ENCODE results near the gene POTEH. TPM values are rescaled to one million over a fixed set of nuclear protein-coding genes. Genes with fewer than 3 reads are reported as not detected.
"Not testable (repeated sequence)": the region's sequence is repeated elsewhere in the genome, so short reads cannot be mapped to it uniquely, and the experiment has no call there.

Gene POTEH
- total RNA-seq, 1 donor from 2014 or later = not detected

DNA sequence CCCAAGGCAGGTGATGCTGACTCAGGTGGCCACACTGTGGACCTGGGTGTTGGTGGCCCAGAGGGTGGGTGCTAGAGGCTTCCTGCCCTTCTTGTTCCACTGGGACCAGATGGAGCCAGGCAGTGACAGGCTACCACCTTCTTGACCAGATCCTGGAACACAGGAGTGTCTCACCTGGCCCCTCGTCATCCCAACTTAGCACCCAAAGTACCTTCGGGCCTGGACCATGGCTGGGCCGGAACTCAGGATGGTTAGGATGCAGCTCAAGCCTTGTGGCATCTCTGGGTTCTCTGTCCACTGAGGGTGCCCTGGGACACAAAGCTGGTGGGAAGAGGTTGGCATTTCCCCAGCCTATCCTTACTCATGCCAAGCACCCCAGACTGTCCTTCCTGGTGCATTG lies 2.7 kb upstream of the POTEH start:
- POLR2A ChIA-PET; H3K36me3 Mint-ChIP-seq (ENCODE audit: low read depth): not testable (repeated sequence)

DNA sequence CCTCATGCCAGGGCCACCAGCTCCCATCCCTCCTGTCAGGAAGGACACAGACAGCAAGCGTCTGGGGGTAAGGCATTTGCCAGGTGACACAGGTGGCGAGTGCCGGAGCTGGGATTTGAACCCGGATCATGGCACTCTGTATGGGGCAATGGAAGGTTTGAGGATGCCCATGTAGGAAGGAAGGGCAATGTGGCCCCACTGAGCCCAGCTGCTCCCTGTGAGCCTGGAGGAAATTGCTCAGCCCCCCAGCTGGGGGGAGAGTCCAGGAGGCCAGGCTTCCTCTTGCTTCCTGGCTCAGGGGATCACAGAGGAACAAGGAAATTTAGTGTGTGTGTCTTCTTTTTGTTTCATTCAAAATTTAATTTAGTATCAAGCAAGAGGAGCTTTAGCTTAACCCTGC lies 2.1 kb upstream of the POTEH start:
- ATAC-seq (ENCODE audit: low read depth); H3K36me3 Mint-ChIP-seq (ENCODE audit: low read depth); DNase-seq; H3K9me3 Mint-ChIP-seq; H3K27me3 Mint-ChIP-seq; CTCF ChIA-PET; POLR2A ChIA-PET; H3K27ac Mint-ChIP-seq; H3K4me3 Mint-ChIP-seq; intact Hi-C loops (cut with micrococcal nuclease); H3K4me1 Mint-ChIP-seq: not testable (repeated sequence)

More for the DNA sequence above, 2.7 kb upstream of the POTEH start:
- H3K27ac Mint-ChIP-seq; H3K27me3 Mint-ChIP-seq; H3K4me1 Mint-ChIP-seq; H3K4me3 Mint-ChIP-seq; ATAC-seq (ENCODE audit: low read depth); DNase-seq; intact Hi-C loops (cut with micrococcal nuclease); H3K9me3 Mint-ChIP-seq; CTCF ChIA-PET: not testable (repeated sequence)

DNA sequence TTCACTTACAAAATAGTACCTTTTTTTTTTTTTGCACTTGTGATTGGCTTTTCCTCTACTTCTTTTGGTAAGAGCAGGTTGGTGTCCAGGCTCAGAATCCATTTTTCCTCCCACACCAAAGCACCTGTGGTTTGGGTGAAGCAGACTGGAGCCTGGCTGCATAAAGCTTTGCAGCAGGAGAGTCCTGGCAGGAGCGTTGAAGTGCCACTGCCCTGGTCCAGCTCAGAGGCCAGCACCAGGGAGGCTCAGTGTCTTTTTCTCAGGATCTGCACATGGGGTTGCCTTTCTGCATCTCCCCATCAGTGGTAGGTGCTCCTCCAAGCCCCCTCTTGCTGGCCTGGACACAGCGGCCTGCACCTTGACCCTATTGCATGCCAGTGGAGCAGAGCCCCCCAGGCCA lies 1.7 kb upstream of the POTEH start:
- ATAC-seq (ENCODE audit: low read depth); H3K27ac Mint-ChIP-seq; DNase-seq; H3K4me1 Mint-ChIP-seq; H3K9me3 Mint-ChIP-seq; CTCF ChIA-PET; H3K36me3 Mint-ChIP-seq (ENCODE audit: low read depth); H3K4me3 Mint-ChIP-seq; POLR2A ChIA-PET; intact Hi-C loops (cut with micrococcal nuclease); H3K27me3 Mint-ChIP-seq: not testable (repeated sequence)

DNA sequence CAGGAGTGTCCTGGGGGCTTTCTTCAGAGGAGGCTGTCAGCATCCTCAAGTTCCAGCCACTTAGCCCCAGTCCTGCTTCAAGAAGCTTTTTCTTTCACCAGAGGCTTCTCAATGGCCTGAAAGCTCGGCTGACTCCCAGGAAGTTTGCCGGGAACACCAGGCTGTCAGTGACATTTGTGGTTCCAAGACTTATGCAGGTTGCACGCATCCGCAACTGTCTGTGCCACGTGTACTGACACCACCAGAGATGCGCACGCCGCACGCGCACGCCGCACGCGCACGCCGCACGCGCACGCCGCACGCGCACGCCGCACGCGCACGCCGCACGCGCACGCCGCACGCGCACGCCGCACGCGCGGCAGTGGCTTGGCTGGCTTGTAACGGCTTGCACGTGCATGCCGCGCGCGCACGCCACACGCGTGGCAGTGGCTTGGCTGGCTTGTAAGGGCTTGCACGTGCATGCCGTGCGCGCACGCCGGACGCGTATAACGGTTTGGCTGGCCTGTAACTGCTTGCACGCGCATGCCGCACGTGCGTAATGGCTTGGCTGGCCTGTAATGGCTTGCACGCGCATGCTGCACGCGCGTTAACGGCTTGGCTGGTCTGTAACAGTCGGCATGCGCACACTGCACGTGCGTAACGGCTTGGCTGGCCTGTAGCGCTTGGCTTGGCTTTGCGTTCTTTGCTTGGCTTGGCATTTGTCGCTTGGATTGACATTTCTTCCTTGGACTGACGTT lies 646 bp upstream of the POTEH start:
- H3K9me3 Mint-ChIP-seq; H3K27ac Mint-ChIP-seq; ATAC-seq (ENCODE audit: low read depth); POLR2A ChIA-PET; intact Hi-C loops (cut with micrococcal nuclease); H3K36me3 Mint-ChIP-seq (ENCODE audit: low read depth); H3K4me3 Mint-ChIP-seq; CTCF ChIA-PET; DNase-seq; H3K4me1 Mint-ChIP-seq; H3K27me3 Mint-ChIP-seq: not testable (repeated sequence)

DNA sequence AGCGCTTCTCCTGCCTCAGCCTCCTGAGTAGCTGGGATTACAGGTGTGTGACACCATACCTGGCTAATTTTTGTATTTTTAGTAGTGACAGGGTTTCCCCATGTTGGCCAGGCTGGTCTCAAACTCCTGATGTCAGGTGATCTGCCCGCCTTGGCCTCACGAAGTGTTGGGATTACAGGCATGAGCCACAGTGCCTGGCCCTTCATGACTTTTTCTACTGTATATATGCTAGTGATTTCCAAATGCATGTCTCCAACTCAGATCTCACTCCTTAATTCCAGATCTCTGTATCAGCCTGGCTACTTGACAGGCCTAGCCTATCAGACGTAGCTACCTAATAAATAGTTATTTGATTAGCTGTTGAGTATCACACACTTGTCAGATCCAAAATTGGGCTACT lies 23.8 kb downstream of the POTEH start:
- POLR2A ChIA-PET; CTCF ChIA-PET; H3K36me3 Mint-ChIP-seq (ENCODE audit: low read depth); H3K4me3 Mint-ChIP-seq; H3K27me3 Mint-ChIP-seq; H3K4me1 Mint-ChIP-seq; intact Hi-C loops (cut with micrococcal nuclease); DNase-seq; ATAC-seq (ENCODE audit: low read depth); H3K9me3 Mint-ChIP-seq; H3K27ac Mint-ChIP-seq: not testable (repeated sequence)

DNA sequence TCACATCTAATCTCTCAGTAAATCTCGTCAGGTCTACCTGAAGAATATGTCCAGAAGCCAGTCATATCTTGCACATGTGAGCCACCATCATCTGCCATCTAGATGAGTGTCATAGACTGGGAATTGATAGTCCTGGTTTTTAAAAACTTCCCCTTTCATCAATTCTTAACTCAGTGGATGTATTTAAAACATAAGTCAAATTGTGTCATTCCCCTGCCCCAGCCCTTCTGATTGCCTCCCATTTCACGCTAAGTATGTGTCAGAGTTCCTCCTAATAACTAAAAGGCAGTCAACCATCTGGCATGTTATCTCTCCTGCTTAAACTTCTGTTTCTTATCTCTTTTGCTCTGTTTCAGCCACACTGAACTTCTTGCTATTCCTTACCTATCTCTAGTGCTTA lies 24.3 kb downstream of the POTEH start:
- H3K27ac Mint-ChIP-seq; H3K4me3 Mint-ChIP-seq; CTCF ChIA-PET; H3K36me3 Mint-ChIP-seq (ENCODE audit: low read depth); POLR2A ChIA-PET; H3K27me3 Mint-ChIP-seq; ATAC-seq (ENCODE audit: low read depth); H3K9me3 Mint-ChIP-seq; DNase-seq; intact Hi-C loops (cut with micrococcal nuclease); H3K4me1 Mint-ChIP-seq: not testable (repeated sequence)

DNA sequence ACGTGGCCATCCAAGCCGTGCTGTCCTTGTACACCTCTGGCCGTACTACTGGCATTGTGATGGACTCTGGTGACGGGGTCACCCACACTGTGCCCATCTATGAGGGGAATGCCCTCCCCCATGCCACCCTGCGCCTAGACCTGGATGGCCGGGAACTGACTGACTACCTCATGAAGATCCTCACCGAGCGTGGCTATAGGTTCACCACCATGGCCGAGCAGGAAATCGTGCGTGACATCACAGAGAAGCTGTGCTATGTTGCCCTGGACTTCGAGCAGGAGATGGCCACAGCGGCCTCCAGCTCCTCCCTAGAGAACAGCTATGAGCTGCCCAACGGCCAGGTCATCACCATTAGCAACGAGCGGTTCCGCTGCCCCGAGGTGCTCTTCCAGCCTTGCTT lies 32.1 kb downstream of the POTEH start:
- H3K4me1 Mint-ChIP-seq; H3K4me3 Mint-ChIP-seq; H3K36me3 Mint-ChIP-seq (ENCODE audit: low read depth); POLR2A ChIA-PET; H3K9me3 Mint-ChIP-seq; H3K27ac Mint-ChIP-seq; H3K27me3 Mint-ChIP-seq; DNase-seq; CTCF ChIA-PET; ATAC-seq (ENCODE audit: low read depth); intact Hi-C loops (cut with micrococcal nuclease): not testable (repeated sequence)

DNA sequence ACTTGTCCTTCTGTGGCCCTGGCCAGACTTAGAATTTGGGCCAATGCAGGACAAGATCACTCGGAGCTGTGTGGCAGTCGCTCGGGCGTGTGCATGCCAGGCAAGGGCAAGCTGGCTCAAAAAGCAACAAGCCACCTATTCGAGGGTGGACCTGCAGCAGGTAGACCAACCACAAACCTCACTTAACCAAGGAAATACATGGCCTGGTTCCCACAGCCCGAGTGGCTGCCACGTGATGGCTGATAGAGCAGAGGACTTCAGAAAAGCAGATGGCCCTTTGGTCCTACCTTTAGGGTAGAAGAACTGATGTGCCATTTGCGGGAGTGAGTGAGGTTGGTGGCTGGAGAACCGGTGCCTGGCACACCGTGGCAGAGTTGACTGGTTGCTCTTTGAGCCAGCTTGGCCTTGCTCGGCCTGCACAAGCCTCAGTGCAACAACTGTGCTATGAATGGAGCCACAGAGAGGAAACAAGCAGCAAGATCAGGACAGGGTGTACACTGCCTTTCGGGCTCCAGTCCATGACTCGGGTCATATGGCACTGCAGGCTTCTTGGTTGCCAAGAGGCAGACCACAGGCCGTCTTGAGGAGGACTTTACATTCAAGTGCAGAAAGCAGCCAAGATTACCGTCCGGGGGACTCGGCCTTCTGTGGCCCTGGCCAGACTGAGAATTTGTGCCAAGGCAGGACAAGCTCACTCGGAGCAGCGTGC lies 39.5 kb downstream of the POTEH start:
- H3K27ac Mint-ChIP-seq; H3K27me3 Mint-ChIP-seq; ATAC-seq (ENCODE audit: low read depth); H3K4me3 Mint-ChIP-seq; DNase-seq; H3K36me3 Mint-ChIP-seq (ENCODE audit: low read depth); intact Hi-C loops (cut with micrococcal nuclease); CTCF ChIA-PET; POLR2A ChIA-PET; H3K4me1 Mint-ChIP-seq; H3K9me3 Mint-ChIP-seq: not testable (repeated sequence)

DNA sequence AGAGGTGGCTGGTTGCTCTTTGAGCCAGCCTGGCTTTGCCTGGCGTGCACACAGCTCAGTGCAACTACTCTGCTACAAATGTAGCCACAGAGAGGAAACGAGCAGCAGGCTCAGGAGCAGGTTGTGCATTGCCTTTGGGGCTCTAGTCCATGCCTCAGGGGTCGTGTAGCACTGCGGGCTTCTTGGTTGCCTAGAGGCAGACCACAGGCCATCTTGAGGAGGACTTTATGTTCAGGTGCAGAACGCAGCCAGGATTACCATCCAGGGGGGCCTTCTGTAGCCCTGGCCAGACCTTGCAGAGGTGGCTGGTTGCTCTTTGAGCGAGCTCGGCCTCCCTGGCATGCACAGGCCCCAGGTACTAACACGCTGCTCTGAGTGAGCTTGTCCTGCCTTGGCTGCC lies 41.2 kb downstream of the POTEH start:
- DNase-seq; H3K27me3 Mint-ChIP-seq; H3K27ac Mint-ChIP-seq; H3K9me3 Mint-ChIP-seq; H3K4me1 Mint-ChIP-seq; intact Hi-C loops (cut with micrococcal nuclease); H3K4me3 Mint-ChIP-seq; ATAC-seq (ENCODE audit: low read depth); H3K36me3 Mint-ChIP-seq (ENCODE audit: low read depth); POLR2A ChIA-PET; CTCF ChIA-PET: not testable (repeated sequence)

DNA sequence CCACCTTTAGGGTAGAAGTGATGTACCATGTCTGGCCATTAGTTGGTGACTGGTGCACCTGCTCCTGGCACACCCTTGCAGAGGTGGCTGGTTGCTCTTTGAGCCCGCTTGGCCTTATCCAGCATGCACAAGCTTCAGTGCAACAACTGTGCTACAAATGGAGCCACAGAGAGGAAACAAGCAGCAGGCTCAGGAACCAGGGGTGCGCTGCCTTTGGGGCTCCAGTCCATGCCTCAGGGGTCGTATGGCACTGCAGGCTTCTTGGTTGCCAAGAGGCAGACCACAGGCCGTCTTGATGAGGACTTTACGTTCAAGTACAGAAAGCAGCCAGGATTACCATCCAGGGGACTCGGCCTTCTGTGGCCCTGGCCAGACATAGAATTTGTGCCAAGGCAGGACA lies 44.6 kb downstream of the POTEH start:
- ATAC-seq (ENCODE audit: low read depth); POLR2A ChIA-PET; H3K36me3 Mint-ChIP-seq (ENCODE audit: low read depth); CTCF ChIA-PET; DNase-seq; H3K4me3 Mint-ChIP-seq; H3K4me1 Mint-ChIP-seq; H3K9me3 Mint-ChIP-seq; intact Hi-C loops (cut with micrococcal nuclease); H3K27me3 Mint-ChIP-seq; H3K27ac Mint-ChIP-seq: not testable (repeated sequence)

DNA sequence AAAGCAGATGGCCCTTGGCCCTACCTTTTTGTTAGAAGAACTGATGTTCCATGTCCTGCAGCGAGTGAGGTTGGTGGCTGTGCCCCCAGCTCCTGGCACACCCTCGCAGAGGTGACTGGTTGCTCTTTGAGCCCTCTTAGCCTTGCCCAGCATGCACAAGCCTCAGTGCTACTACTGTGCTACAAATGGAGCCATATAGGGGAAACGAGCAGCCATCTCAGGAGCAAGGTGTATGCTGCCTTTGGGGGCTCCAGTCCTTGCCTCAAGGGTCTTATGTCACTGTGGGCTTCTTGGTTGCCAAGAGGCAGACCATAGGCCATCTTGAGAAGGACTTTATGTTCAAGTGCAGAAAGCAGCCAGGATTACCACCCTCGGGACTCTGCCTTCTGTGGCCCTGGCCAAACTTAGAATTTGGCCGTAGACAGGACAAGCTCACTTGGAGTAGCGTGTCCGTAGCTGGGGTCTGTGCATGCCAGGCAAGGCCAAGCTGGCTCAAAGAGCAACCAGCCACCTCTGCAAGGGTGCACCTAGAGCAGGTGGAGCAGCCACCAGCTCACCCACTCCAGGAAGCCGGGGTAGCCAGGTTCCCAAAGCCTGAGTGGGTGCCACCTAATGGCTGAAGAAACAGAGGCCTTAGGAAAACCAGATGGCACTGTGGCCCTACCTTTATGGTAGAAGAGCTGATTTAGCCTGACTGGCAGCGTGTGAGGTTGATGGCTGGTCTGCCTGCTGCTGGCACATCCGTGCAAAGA lies 48.5 kb downstream of the POTEH start:
- DNase-seq; H3K9me3 Mint-ChIP-seq; ATAC-seq (ENCODE audit: low read depth); POLR2A ChIA-PET; H3K36me3 Mint-ChIP-seq (ENCODE audit: low read depth); intact Hi-C loops (cut with micrococcal nuclease); H3K27me3 Mint-ChIP-seq; H3K27ac Mint-ChIP-seq; H3K4me3 Mint-ChIP-seq; CTCF ChIA-PET; H3K4me1 Mint-ChIP-seq: not testable (repeated sequence)

DNA sequence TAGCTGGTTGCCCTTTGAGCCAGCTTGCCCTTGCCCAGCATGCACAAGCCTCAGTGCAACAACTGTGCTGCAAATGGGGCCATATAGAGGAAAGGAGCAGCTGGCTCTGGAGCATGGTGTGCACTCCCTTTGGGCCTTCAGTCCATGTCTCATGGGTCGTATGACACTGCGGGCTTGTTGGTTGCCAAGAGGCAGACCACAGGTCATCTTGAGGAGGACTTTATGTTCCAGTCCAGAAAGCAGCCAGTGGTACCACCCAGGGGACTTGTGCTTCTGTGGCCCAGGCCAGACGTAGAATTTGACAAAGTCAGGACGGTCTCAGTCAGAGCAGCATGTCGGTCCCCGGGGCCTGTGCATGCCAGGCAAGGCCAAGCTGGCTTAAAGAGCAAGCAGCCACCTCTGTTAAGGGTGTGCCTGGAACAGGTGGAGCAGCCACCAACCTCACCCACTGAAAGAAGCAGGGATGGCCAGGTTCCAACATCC lies 49.1 kb downstream of the POTEH start:
- H3K36me3 Mint-ChIP-seq (ENCODE audit: low read depth); DNase-seq; POLR2A ChIA-PET; H3K27me3 Mint-ChIP-seq; H3K27ac Mint-ChIP-seq; CTCF ChIA-PET; H3K9me3 Mint-ChIP-seq; H3K4me3 Mint-ChIP-seq; intact Hi-C loops (cut with micrococcal nuclease); H3K4me1 Mint-ChIP-seq; ATAC-seq (ENCODE audit: low read depth): not testable (repeated sequence)
